A549 (cell line): ENCODE data around the gene LACTB. TPM values are rescaled to one million over a fixed set of nuclear protein-coding genes. Genes with fewer than 3 reads are reported as not detected.

Experiments
- ATAC-seq, 2 experiments: fragments of 200-7000 bp in 1 of 2; fragments of >200 bp in 1 of 2; cut with Nextera tagmentation in 1 of 2; cut with Tn5 transposase in 1 of 2; 3 replicates each; pipeline versions ENCODE4 v1.8.0 to v1.9.1; 2018 to 2020; ENCODE audit warnings: mild to moderate bottlenecking in 1 of 2, moderate library complexity in 1 of 2
- CTCF ChIA-PET: fragments of 300-600 bp; sonication (Branson Sonifier 250); formaldehyde crosslinking; extraction: SDS; loops from one replicate; lab custom pipeline; 2021; ENCODE audit warnings: antibody characterized with exemption, inconsistent platforms; lab: Yijun Ruan, JAX
- POLR2A ChIA-PET: fragments of 350-600 bp; formaldehyde crosslinking; extraction: SDS; loops from one replicate; lab custom pipeline; 2021; ENCODE audit warnings: antibody characterized with exemption, inconsistent platforms; lab: Yijun Ruan, JAX
- DNase-seq, 2 experiments: peaks; one replicate each; pipeline versions ENCODE4 v3.0.0 to v3.0.0-alpha.2; 2011 to 2016; ENCODE audit warnings: low read depth in 1 of 2, low spot score in 1 of 2
- FAIRE-seq: peaks from 2 replicates; lab custom pipeline; 2011; peaks lifted over from hg19 to GRCh38; lab: Jason Lieb, UNC
- H3K27ac ChIP-seq, 2 experiments: fragments of >200 bp; sonication (Bioruptor Twin); formaldehyde crosslinking; 3 replicates each; pipeline ENCODE4 v1.5.1; 2016 to 2017
- H3K4me1 ChIP-seq: fragments of >200 bp; sonication (Bioruptor Twin); formaldehyde crosslinking; 3 replicates; pipeline ENCODE4 v1.6.1; 2016
- H3K4me2 ChIP-seq: fragments of >200 bp; sonication (Bioruptor Twin); formaldehyde crosslinking; 3 replicates; pipeline ENCODE4 v1.6.1; 2016
- H3K4me3 ChIP-seq: fragments of >200 bp; sonication (Bioruptor Twin); formaldehyde crosslinking; 3 replicates; pipeline ENCODE4 v1.5.1; 2016
- H3K9me3 ChIP-seq: fragments of >200 bp; sonication (Bioruptor Twin); formaldehyde crosslinking; 3 replicates; pipeline ENCODE4 v1.6.1; 2016
- BCL3 ChIP-seq: fragments of >200 bp; sonication (Bioruptor Twin); formaldehyde crosslinking; IDR thresholded peaks from 3 replicates; pipeline ENCODE4 v1.6.1; 2016
- HOXB13 ChIP-seq: fragments of 250-450 bp; sonication (Bioruptor Pico); IDR thresholded peaks from 2 replicates; pipeline ENCODE4 v1.5.0; 2020; ENCODE audit warnings: low read depth, mild to moderate bottlenecking, moderate library complexity
- JUN ChIP-seq, 2 experiments: fragments of >200 bp; sonication (Bioruptor Twin); formaldehyde crosslinking; IDR thresholded peaks; 2 replicates in 1 of 2; 3 replicates in 1 of 2; pipeline ENCODE4 v1.6.1; 2016 to 2017
- KDM1A ChIP-seq: fragments of 200-600 bp; sonication (generic); IDR thresholded peaks from 2 replicates; pipeline ENCODE4 v1.6.1; 2016; ENCODE audit warnings: low read depth, mild to moderate bottlenecking
- MAZ ChIP-seq: fragments of 150-350 bp; IDR thresholded peaks from 2 replicates; pipeline ENCODE4 v1.6.1; 2014; ENCODE audit warnings: antibody characterized with exemption, low read depth, low read length, borderline replicate concordance
- MYC ChIP-seq: IDR thresholded peaks from 2 replicates; pipeline ENCODE4 v1.6.1; 2012; ENCODE audit warnings: mild to moderate bottlenecking, inconsistent platforms, low read length, improper control_type of control experiment, borderline replicate concordance
- NFE2L2 ChIP-seq: fragments of 150-350 bp; conservative IDR thresholded peaks from 2 replicates; pipeline ENCODE4 v1.6.1; 2014; ENCODE audit warnings: low read length
- PHF8 ChIP-seq: fragments of 200-600 bp; sonication (generic); IDR thresholded peaks from 2 replicates; pipeline ENCODE4 v1.6.1; 2016; ENCODE audit warnings: low read depth, mild to moderate bottlenecking, antibody characterized with exemption, moderate library complexity, borderline replicate concordance
- POLR2A ChIP-seq: IDR thresholded peaks from 2 replicates; pipeline ENCODE4 v1.6.1; 2012; ENCODE audit warnings: mild to moderate bottlenecking, low read length
- RAD21 ChIP-seq, 2 experiments: fragments of >200 bp in 1 of 2; sonication (Bioruptor Twin) in 1 of 2; formaldehyde crosslinking in 1 of 2; IDR thresholded peaks in 1 of 2; conservative IDR thresholded peaks in 1 of 2; 2 replicates in 1 of 2; 3 replicates in 1 of 2; pipeline ENCODE4 v1.6.1; 2012 to 2018; ENCODE audit warnings: inconsistent platforms in 1 of 2
- REST ChIP-seq: fragments of 200-600 bp; sonication (generic); IDR thresholded peaks from 2 replicates; pipeline ENCODE4 v1.6.1; 2016; ENCODE audit warnings: antibody characterized with exemption, mild to moderate bottlenecking, moderate library complexity
- SMC3 ChIP-seq: fragments of >200 bp; sonication (Bioruptor Twin); formaldehyde crosslinking; IDR thresholded peaks from 3 replicates; pipeline ENCODE4 v1.6.1; 2018; ENCODE audit warnings: inconsistent platforms
- TFCP2L1 ChIP-seq: fragments of 250-450 bp; sonication (Bioruptor Pico); IDR thresholded peaks from 2 replicates; pipeline ENCODE4 v1.5.0; 2021; ENCODE audit warnings: mild to moderate bottlenecking
- ZNF302 ChIP-seq: fragments of 250-450 bp; sonication (Bioruptor Pico); IDR thresholded peaks from 2 replicates; pipeline ENCODE4 v1.9.0; 2021; ENCODE audit warnings: inconsistent platforms, mild to moderate bottlenecking, moderate library complexity
- ZSCAN20 ChIP-seq: fragments of 250-450 bp; sonication (Bioruptor Pico); IDR thresholded peaks from 2 replicates; pipeline ENCODE4 v1.8.0; 2022; ENCODE audit warnings: mild to moderate bottlenecking, moderate library complexity
- whole genome bisulfite sequencing: methylation state at CpG from one replicate; pipeline ENCODE4 v1.1.6; 2017; ENCODE audit errors: missing lambda C conversion rate; 5-methylcytosine and 5-hydroxymethylcytosine counted together
- polyA plus RNA-seq, 4 experiments: library from polyadenylated mRNA; depleted of rRNA in 3 of 4; stranded (reverse); fragments of >200 nt; fragmentation: RNase III in 1 of 4; extraction: RNeasy Plus Mini Kit Qiagen cat#74134 plus additional on column Dnase treatment in 1 of 4; gene quantifications; 2 replicates in 3 of 4; 3 replicates in 1 of 4; pipeline ENCODE4 v1.2.3, GENCODE V29; 2011 to 2017
- TF ChIP-seq, protein P1 (sequence below): IDR thresholded peaks from 2 replicates; pipeline ENCODE4 v1.6.1; 2012
- TF ChIP-seq, protein P2 (sequence below): IDR thresholded peaks from 2 replicates; pipeline ENCODE4 v1.6.1; 2012
- TF ChIP-seq, protein P3 (sequence below): fragments of 250-450 bp; sonication (Bioruptor Pico); IDR thresholded peaks from 2 replicates; pipeline ENCODE4 v1.5.0; 2021; ENCODE audit warnings: mild to moderate bottlenecking, moderate library complexity, borderline replicate concordance

Gene LACTB
- polyA plus RNA-seq, 2 of the 4 experiments (the other 2 are of a cell fraction) = 56.5 to 59.6 TPM

DNA sequence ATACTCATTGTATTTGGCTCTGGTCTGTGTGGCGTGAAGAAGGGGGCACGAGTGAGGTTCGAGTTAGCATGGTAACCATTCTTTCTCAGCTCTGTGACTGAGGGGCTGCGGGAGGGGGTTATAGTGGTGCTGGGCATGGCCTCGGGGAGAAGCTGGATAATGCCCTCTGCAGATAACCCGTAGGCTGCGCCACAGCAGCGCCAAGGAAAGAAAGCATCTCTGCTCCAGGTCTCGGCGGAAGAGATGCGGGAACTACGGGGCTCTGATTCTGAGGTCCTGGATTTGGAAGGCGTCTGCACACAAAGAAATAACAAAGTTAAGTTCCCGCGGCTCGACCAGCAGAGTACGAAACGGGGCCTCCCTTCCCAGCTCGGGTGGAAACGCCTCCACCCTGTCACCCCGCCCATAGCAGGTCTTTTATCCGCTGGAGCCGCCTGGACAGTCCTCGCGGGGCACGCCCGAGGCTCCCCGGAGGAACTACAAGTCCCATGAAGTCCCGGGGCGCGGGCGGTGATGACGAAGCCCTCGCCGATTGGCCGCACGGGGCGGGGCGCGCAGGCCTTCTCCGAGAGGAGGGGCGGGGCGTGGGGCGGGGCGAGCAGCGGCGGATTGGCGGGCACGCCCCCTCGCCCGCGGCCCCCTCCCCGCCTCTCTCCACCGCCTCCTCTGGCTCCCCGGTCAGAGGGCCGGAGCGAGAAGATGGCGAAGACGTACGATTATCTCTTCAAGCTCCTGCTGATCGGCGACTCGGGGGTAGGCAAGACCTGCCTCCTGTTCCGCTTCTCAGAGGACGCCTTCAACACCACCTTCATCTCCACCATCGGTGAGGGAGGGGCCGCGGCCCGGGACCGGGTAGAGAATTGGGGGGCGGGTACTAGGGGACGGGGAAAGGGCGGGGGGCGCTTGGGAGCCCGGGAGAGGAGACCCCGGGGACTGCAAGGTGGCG, 67.5 kb downstream of the LACTB start, which contains the start of gene RAB8B:
Gene RAB8B (plus strand): TSS at position 681 of the 946 bp plus-strand sequence. CDS start 19 bp downstream, at position 700.
- no peak for TF ChIP-seq HOXB13 (CRISPR knock-in tag)
- TF ChIP-seq REST = peak; percentile 35; the same call in 1 of the 2 replicates
- TF ChIP-seq SMC3 = 0 out of 3 replicates have a peak, but pooled peaks have one; percentile 8
- TF ChIP-seq POLR2A = peak; percentile 71
- 0 out of 3 replicates have a peak, but pooled peaks have one; percentile 21 for TF ChIP-seq BCL3
- TF ChIP-seq, protein P1, sequence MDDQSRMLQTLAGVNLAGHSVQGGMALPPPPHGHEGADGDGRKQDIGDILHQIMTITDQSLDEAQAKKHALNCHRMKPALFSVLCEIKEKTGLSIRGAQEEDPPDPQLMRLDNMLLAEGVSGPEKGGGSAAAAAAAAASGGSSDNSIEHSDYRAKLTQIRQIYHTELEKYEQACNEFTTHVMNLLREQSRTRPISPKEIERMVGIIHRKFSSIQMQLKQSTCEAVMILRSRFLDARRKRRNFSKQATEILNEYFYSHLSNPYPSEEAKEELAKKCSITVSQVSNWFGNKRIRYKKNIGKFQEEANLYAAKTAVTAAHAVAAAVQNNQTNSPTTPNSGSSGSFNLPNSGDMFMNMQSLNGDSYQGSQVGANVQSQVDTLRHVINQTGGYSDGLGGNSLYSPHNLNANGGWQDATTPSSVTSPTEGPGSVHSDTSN = no peak
- TF ChIP-seq KDM1A = no peak
- peak; percentile 60; the same call in 1 of the 2 replicates for TF ChIP-seq MAZ
- TF ChIP-seq PHF8 = peak; percentile 63
- TF ChIP-seq, protein P2, sequence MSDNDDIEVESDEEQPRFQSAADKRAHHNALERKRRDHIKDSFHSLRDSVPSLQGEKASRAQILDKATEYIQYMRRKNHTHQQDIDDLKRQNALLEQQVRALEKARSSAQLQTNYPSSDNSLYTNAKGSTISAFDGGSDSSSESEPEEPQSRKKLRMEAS = peak; percentile 0; the same call in 1 of the 2 replicates
- TF ChIP-seq ZSCAN20 = no peak
- TF ChIP-seq RAD21 (conservative IDR thresholded peaks at IDR 0.05 in 1 of 2, IDR thresholded peaks at IDR 0.05 in 1 of 2) = peak in 1 of 2 experiments; percentile 16; a peak in 1 of 5 replicates
- TF ChIP-seq MYC = peak; percentile 52; the same call in 1 of the 2 replicates
- peak in 1 of 2 experiments; percentile 72; a peak in 3 of 5 replicates for TF ChIP-seq JUN (IDR thresholded peaks at IDR 0.05)
- H3K4me1 ChIP-seq = peaks cover 42% of the 10 kb centered on the region
- H3K4me3 ChIP-seq = peak within 1 kb of the TSS; percentile 68
- ChIA-PET POLR2A (interaction anchor here (0.6 to 1.6 kb wide), 7 partner anchors 11 to 141 kb away, joined by 3 to 11 read pairs (median 4); partner anchors contain the start of genes APH1B and RPS27L), CTCF (interaction anchor here (0.6 to 1.6 kb wide), 4 partner anchors 10 to 95 kb away, joined by 3 to 9 read pairs (median 4); no protein-coding TSS in a partner anchor)
- 5% methylated on average over 35 of the region's 77 CpGs for WGBS
- peak within 1 kb of the TSS; percentile 75 to 93 for H3K27ac ChIP-seq
- DNase-seq = peak; percentile 87 to 96
- ATAC-seq = peak; percentile 92 to 98
- no peak for FAIRE-seq
- peak within 1 kb of the TSS; percentile 83 for H3K4me2 ChIP-seq
- no peaks in the 10 kb centered on the region for H3K9me3 ChIP-seq

DNA sequence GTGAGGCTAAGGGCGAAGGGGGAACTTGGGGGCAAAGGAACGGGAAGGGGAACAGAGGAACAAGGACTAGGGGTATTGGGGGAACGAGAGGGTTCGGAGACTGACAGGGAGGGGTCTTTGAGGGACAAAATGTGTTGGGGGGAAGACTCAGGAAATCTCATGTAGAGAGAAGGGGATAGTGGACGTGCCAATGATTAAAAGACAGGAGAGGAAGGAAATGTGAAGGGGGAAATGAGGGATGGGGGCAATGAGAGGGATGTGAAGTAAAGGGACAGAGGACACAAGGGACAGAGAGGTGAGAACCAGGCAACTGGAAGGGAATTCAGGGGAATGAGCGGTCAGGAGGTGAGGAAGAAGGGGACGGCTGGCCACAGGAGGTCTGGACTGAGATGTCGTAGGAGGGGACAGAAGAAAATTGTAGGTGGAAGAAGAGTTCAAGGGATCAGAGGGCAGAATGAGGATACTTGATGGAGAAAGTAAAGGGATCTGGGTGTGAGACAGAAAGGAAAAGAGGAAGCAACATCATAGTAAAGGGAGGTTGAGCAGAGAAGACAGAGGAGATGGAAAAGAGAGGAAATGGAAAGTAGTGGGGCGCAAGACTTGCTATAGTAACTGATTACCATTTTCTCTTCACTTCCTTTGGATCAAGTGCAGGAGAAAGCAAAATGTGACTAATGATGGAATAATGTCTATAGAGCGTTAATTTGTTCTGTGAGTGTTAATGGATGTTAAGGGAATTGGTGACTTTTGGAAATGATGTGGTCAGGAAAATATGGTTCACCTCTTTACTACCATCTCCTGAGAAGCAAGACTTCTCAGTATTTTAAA, 68.5 kb downstream of the LACTB start:
- Histone ChIP-seq H3K4me1 (peaks cover 42% of the 10 kb centered on the region), H3K27ac (peak overlapping the region; percentile 75 to 93), H3K4me3 (peak overlapping the region; percentile 68), H3K4me2 (peak overlapping the region; percentile 83), H3K9me3 (no peaks in the 10 kb centered on the region)
- DNase-seq = no peak
- ChIA-PET POLR2A (interaction anchor here (1.0 to 1.6 kb wide), 3 partner anchors 12 to 33 kb away, joined by 4 to 11 read pairs (median 5); partner anchors contain the start of gene RPS27L), CTCF (interaction anchor here (1.1 to 1.6 kb wide), 2 partner anchors 10 to 35 kb away, joined by 3 to 9 read pairs; no protein-coding TSS in a partner anchor)
- FAIRE-seq = no peak
- 21% methylated on average over 8 of the region's 10 CpGs for WGBS
- peak; percentile 1 to 30; a peak in 3 of 6 replicates for ATAC-seq
- TF ChIP-seq TFCP2L1 (CRISPR knock-in tag) (no peak), ZNF302 (CRISPR knock-in tag) (no peak), RAD21 (conservative IDR thresholded peaks at IDR 0.05 in 1 of 2, IDR thresholded peaks at IDR 0.05 in 1 of 2) (no peak), NFE2L2 (no peak), JUN (IDR thresholded peaks at IDR 0.05) (no peak), REST (no peak), KDM1A (no peak)
- TF ChIP-seq, protein P3, sequence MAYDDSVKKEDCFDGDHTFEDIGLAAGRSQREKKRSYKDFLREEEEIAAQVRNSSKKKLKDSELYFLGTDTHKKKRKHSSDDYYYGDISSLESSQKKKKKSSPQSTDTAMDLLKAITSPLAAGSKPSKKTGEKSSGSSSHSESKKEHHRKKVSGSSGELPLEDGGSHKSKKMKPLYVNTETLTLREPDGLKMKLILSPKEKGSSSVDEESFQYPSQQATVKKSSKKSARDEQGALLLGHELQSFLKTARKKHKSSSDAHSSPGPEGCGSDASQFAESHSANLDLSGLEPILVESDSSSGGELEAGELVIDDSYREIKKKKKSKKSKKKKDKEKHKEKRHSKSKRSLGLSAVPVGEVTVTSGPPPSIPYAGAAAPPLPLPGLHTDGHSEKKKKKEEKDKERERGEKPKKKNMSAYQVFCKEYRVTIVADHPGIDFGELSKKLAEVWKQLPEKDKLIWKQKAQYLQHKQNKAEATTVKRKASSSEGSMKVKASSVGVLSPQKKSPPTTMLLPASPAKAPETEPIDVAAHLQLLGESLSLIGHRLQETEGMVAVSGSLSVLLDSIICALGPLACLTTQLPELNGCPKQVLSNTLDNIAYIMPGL (CRISPR knock-in tag) = no peak
